Activated CD4-positive, alpha-beta memory T cell treated with anti-CD3 and anti-CD28 coated beads, Interleukin-2, amount 10 ng/mL, durations not matched to agents 7 days and 5 days (primary cell): ENCODE results near the gene CRX. TPM values are rescaled to one million over a fixed set of nuclear protein-coding genes. Genes with fewer than 3 reads are reported as not detected.
"Not testable (repeated sequence)": the region's sequence is repeated elsewhere in the genome, so short reads cannot be mapped to it uniquely, and the experiment has no call there.

Source experiments
- CTCF ChIA-PET: fragments of 350-600 bp; sonication (Branson Sonifier 250); formaldehyde crosslinking; loops from one replicate; lab custom pipeline; 2021; ENCODE audit warnings: antibody characterized with exemption, inconsistent platforms; lab: Charles Lee
- POLR2A ChIA-PET: fragments of 350-600 bp; sonication (Branson Sonifier 250); formaldehyde crosslinking; loops from one replicate; lab custom pipeline; 2021; ENCODE audit warnings: antibody characterized with exemption; lab: Charles Lee
- DNase-seq: peaks from one replicate; pipeline ENCODE4 v3.0.0-alpha.2; 2020
- H3K27ac Mint-ChIP-seq: one replicate; pipeline ENCODE4 v1.8.0; 2021; ENCODE audit warnings: mild to moderate bottlenecking, mixed read lengths
- H3K27me3 Mint-ChIP-seq: one replicate; pipeline ENCODE4 v1.8.0; 2021; ENCODE audit warnings: mixed read lengths
- H3K36me3 Mint-ChIP-seq: one replicate; pipeline ENCODE4 v1.8.0; 2021; ENCODE audit warnings: low read depth, mixed read lengths
- H3K4me1 Mint-ChIP-seq: one replicate; pipeline ENCODE4 v1.8.0; 2021; ENCODE audit warnings: mixed read lengths
- H3K4me3 Mint-ChIP-seq: one replicate; pipeline ENCODE4 v1.8.0; 2021; ENCODE audit warnings: mild to moderate bottlenecking, mixed read lengths
- H3K9me3 Mint-ChIP-seq: one replicate; pipeline ENCODE4 v1.8.0; 2021; ENCODE audit warnings: mixed read lengths
- total RNA-seq, 2 experiments: library from RNA; stranded (reverse); gene quantifications; one replicate each; pipeline ENCODE4 v1.2.3, GENCODE V29; 2021

CRX gene
- total RNA-seq, 2 experiments from 2014 or later = not detected

DNA sequence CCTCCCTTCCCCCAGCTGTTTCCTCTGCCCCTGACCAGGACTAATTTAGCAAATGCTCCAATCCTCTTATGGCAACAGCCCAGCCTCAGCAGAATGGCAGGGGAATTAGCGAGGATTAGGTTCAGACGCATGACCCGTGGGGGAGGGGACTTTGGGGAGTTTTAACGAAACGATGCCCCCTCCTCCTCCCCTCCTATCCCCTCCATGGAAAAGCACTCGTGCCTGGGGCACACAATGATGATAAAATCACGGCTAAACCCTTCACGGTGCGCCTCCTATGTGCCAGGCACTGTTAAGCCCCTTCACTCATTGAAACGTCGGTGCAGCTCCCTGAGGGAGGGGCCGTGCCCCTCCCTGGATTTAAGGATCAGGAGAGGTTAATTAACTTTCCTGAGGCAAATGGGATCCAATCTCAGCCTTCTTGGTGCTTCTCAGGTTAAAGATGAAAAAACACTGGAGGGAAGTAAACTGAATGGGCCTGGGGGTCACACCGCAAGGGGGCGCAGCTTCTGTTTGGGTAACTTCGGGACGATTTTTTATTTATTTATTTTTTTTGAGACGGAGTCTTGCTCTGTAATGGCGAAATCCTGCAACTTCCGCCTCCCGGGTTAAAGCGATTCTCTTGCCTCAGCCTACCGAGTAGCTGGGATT, 27.2 kb downstream of the CRX start:
- CTCF ChIA-PET = interaction anchor here (0.9 kb wide), 1 partner anchor 20 kb away, joined by 3 read pairs; no protein-coding TSS in a partner anchor
- Mint-ChIP-seq H3K36me3 (no peaks in the 10 kb centered on the region), H3K4me1 (peaks cover 4% of the 10 kb centered on the region), H3K27me3 (peaks cover 32% of the 10 kb centered on the region), H3K4me3 (no peak overlapping the region), H3K9me3 (no peaks in the 10 kb centered on the region), H3K27ac (no peak overlapping the region)
- POLR2A ChIA-PET = no interaction called here
- peak; percentile 43 for DNase-seq

DNA sequence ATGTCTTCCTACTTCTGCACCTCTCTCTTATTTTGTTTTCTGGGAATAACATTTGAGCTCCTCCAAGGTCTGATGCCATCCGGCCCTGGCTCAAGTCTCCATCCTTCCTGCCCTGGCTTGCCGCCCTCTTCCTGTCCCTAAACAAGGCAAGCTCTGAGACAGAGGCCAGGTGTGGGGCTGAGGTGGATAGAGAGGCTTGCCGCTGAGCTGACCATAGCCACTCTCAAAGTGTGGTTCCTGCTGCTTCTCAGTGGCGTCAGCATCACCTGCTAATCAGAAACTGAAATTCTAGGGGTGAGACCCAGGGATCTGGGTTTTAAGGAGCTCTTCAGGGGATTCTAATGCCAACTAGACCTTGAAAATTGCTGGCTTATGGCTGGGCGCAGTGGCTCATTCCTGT, 31.3 kb downstream of the CRX start:
- POLR2A ChIA-PET = no interaction called here
- H3K27me3 Mint-ChIP-seq = peaks cover 33% of the 10 kb centered on the region
- CTCF ChIA-PET = interaction anchor here (0.5 to 0.6 kb wide), 3 partner anchors 16 to 439 kb away, joined by 3 to 4 read pairs (median 3); no protein-coding TSS in a partner anchor

DNA sequence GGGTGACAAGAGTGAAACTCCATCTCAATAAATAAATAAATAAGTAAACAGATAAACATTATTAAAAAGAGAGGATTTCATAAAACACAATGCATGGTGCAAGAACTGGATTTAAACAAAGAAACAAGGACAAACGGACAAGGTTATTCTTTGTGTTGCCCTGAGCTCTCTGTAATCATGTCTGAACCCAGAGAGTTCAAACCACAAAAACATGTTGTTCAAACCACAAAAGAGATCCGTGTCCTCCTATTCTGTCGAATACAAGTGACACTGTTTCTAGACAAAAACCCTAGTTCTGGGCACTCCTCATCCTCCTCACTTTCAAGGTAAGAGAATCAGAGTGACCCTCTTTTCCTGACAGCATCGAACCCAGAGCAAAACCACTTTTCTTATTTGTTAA, 32.7 kb downstream of the CRX start:
- H3K4me3 Mint-ChIP-seq = no peak overlapping the region
- no peak for DNase-seq
- ChIA-PET POLR2A (no interaction called here), CTCF (interaction anchor here (1.0 to 1.5 kb wide), 2 partner anchors 9 to 15 kb away, joined by 3 to 8 read pairs; no protein-coding TSS in a partner anchor)
- no peaks in the 10 kb centered on the region for H3K9me3 Mint-ChIP-seq
- H3K36me3 Mint-ChIP-seq = no peaks in the 10 kb centered on the region
- no peak overlapping the region for H3K27ac Mint-ChIP-seq
- H3K27me3 Mint-ChIP-seq = peaks cover 23% of the 10 kb centered on the region
- peaks cover 4% of the 10 kb centered on the region for H3K4me1 Mint-ChIP-seq

More for the DNA sequence above, 31.3 kb downstream of the CRX start:
- Mint-ChIP-seq H3K27ac (no peak overlapping the region), H3K9me3 (no peaks in the 10 kb centered on the region), H3K36me3 (no peaks in the 10 kb centered on the region), H3K4me3 (no peak overlapping the region), H3K4me1 (peaks cover 7% of the 10 kb centered on the region)
- no peak for DNase-seq

DNA sequence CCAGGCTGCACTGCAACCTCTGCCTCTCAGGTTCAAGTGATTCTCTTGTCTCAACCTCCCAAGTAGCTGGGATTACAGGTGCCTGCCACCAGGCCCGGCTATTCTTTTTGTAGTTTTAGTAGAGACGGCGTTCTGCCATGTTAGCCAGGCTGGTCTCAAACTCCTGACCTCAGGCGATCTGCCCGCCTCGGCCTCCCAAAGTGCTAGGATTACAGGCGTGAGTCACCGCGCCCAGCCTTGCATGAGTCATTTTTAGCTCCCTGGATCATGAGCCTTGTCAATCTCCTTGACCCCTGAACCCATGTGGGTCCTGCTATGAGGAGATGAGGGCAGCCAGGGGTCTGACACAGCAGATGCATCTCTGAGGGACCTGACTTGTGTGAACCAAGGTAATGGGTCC, 36.5 kb downstream of the CRX start:
- H3K4me3 Mint-ChIP-seq, DNase-seq, CTCF ChIA-PET, H3K27ac Mint-ChIP-seq, H3K9me3 Mint-ChIP-seq, H3K4me1 Mint-ChIP-seq, POLR2A ChIA-PET, H3K36me3 Mint-ChIP-seq: not testable (repeated sequence)
- H3K27me3 Mint-ChIP-seq = peaks cover 11% of the 10 kb centered on the region

DNA sequence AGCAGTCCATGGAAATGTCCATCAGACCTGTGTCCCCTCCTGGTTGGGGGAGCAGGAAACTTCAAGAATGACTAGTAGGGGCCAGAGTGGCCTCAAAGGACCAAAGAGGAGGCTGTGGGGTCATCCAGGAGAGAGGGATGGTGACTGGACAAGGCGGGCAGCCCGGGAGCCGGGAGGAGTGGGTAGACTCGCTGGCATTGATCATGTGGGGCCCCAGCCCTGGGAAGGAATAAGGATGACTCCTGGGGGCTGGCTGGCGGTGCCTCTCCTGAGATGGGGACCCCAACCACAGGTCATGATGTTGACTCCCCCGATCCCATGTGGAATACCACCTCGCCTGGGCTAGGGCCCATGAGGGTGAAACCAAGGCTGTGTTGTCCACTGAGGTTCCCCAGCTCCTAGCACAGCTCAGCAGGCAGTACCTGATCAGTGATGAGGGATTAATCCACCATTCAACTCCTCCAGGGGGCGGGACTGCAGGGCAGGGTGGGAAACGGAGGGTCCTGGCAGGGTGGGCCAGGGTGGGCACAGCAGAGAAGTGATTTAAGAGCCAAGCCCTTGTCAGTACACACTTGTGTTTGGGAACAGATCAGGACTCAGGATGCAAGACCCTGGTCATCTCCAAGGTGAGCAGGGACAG, 37.0 kb downstream of the CRX start, which contains the start of gene TPRX2:
TSS of gene TPRX2 (plus strand) at position 590 of the 640 bp plus-strand sequence. CDS start at position 602, 12 bp downstream.
- H3K4me3 Mint-ChIP-seq, H3K27ac Mint-ChIP-seq, POLR2A ChIA-PET, H3K4me1 Mint-ChIP-seq, H3K9me3 Mint-ChIP-seq, DNase-seq, CTCF ChIA-PET, H3K36me3 Mint-ChIP-seq: not testable (repeated sequence)
- peaks cover 12% of the 10 kb centered on the region for H3K27me3 Mint-ChIP-seq

DNA sequence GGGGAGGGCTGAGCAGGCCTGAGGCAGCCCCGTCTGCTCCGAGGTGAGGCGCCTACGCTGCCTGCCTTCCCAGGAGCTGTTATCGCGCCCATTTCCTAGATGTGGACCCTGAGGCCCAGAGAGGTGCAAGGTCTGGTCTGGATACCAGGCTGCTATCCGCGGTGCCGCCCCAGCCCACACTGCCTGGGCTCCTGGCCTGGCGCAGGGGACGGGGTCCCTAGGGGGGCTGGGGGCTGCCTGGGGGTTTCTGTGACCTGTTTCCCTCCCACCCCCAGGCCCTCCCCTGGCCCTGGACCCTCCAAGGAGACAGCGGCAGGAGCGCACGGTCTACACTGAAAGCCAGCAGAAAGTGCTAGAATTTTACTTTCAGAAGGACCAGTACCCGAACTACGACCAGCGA, 38.1 kb downstream of the CRX start:
- CTCF ChIA-PET, H3K4me3 Mint-ChIP-seq, H3K4me1 Mint-ChIP-seq, H3K27ac Mint-ChIP-seq, H3K36me3 Mint-ChIP-seq, DNase-seq, H3K27me3 Mint-ChIP-seq, H3K9me3 Mint-ChIP-seq, POLR2A ChIA-PET: not testable (repeated sequence)

DNA sequence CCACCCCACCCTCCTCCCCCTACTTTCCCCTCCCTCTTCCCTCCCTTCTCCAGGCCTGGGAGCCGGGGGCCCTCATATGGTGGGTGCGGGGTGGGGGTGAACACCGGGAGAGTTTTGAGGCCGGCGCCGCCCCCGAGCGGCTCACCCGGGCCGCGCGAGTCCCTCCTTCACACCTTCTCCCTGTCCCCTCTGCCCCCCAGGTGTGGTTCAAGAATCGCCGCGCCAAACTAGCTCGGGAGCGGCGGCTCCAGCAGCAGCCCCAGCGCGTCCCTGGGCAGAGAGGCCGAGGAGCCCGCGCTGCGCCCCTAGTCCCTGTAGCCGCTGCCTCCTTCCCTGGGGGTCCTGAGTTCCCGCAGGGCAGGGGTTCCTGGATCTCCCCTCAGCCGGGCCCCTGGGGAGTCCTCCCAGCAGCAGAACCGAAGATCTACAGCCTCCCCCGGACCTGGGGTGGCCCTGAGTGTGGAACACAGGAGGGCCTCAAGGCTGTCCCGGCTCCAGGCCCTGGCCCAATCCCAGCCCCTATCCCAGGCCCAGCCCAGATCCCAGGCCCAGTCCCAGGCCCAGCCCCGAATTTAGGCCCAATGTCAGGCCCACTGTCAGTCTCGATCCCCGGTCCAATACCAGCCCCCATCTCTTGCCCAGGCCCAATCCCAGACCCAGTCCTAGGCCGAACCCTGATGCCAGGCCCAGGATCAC, 39.0 kb downstream of the CRX start:
- H3K9me3 Mint-ChIP-seq = no peaks in the 10 kb centered on the region
- ChIA-PET POLR2A (no interaction called here), CTCF (no interaction called here)
- no peak for DNase-seq
- H3K27me3 Mint-ChIP-seq = peaks cover 13% of the 10 kb centered on the region
- no peak overlapping the region for H3K27ac Mint-ChIP-seq
- H3K36me3 Mint-ChIP-seq = no peaks in the 10 kb centered on the region
- no peak overlapping the region for H3K4me3 Mint-ChIP-seq
- no peaks in the 10 kb centered on the region for H3K4me1 Mint-ChIP-seq

DNA sequence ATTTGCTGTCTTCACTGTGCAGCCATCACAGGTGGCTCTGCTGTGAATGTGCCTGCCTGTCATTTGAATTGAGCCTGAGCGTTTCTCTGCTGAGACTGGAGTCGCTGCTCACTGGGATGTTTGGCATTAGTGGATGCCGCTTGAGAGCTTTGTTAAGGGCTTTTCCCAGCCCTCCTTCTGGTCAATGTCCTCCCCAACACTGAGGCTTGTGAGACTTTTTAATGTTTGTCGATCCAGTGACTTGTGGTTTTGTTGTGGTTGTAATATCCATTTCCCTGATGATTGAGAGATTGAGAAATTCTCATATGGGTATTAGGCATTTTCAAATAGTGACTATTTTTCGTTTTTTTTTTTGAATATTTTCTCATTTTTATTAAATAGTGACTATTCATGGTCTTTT, 39.9 kb downstream of the CRX start:
- Mint-ChIP-seq H3K27ac (no peak overlapping the region), H3K4me3 (no peak overlapping the region), H3K27me3 (peaks cover 10% of the 10 kb centered on the region), H3K36me3 (no peaks in the 10 kb centered on the region), H3K4me1 (no peaks in the 10 kb centered on the region), H3K9me3 (no peaks in the 10 kb centered on the region)
- ChIA-PET POLR2A (no interaction called here), CTCF (no interaction called here)
- DNase-seq = no peak

DNA sequence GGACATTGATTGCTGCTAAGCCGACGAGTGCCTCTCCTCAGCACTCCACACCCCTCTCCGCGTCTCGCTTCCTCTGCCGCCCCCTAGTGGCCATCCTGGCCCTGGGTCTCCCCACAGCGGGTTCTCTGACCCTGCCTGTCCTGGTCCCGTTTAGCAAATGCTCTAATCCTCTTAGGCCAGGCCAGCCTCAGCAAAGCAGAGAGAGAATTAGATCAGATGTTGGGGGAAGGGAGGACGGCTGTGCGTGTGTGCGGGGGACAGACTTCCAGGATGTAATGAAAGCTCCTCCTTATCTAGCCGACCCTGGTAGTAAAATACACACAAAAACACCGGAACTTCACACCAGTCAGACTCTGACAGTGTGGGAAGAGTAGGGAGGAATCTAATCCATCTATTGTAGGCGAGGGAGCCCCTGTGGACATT, 41.8 kb downstream of the CRX start:
- Mint-ChIP-seq H3K36me3 (no peaks in the 10 kb centered on the region), H3K9me3 (no peaks in the 10 kb centered on the region), H3K27ac (no peak overlapping the region), H3K4me1 (no peaks in the 10 kb centered on the region), H3K4me3 (no peak overlapping the region), H3K27me3 (peaks cover 10% of the 10 kb centered on the region)
- CTCF ChIA-PET = interaction anchor here (0.7 to 2.9 kb wide), 12 partner anchors 9 to 249 kb away, joined by 3 to 11 read pairs (median 4); no protein-coding TSS in a partner anchor
- POLR2A ChIA-PET = no interaction called here
- DNase-seq = peak; percentile 82

DNA sequence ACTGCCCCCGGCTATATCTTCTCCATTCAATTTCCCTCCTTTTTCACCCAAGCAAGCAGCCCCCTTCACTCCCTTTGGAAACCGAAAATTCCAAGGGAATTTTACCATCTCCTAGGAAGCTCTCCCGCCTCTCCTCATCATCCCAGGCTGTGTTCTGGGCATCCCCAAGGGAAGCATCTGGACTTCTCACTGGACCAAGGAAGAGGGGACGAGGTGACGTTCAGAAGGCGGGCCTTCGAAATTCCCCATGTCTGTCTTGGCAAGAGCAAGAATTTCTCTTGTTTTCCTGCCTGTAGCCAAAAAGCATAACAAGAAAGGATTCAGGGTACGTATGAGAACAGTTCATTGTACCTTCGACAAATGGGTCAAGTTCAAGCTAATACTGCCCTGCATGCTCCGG, 43.4 kb downstream of the CRX start:
- Mint-ChIP-seq H3K36me3 (no peaks in the 10 kb centered on the region), H3K27me3 (peaks cover 10% of the 10 kb centered on the region), H3K9me3 (no peaks in the 10 kb centered on the region), H3K4me1 (peaks cover 2% of the 10 kb centered on the region), H3K27ac (no peak overlapping the region), H3K4me3 (no peak overlapping the region)
- CTCF ChIA-PET = interaction anchor here (0.5 to 0.8 kb wide), 2 partner anchors 9 to 1533 kb away, joined by 3 to 4 read pairs; no protein-coding TSS in a partner anchor
- no peak for DNase-seq
- POLR2A ChIA-PET = no interaction called here

DNA sequence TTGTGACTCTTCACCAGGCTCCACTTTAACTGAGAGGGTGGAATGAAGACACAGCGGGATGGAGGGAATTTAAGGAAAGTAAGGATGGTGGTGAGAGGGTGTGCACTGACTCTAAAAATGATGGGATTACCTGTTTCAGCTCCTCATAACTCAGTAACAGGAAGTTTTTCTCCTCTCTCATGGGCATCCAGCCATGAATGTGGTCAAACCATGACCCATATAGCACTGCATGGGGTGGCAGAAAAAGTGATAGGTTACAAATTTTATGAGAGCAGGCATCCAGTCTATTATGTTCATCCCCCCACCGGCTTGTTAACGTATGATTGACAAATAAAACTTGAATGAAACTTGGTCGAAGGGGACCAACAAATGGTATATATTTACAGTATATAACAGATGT, 57.2 kb downstream of the CRX start:
- peaks cover 3% of the 10 kb centered on the region for H3K27me3 Mint-ChIP-seq
- POLR2A ChIA-PET = no interaction called here
- CTCF ChIA-PET = interaction anchor here (1.0 kb wide), 1 partner anchor 10 kb away, joined by 8 read pairs; no protein-coding TSS in a partner anchor

DNA sequence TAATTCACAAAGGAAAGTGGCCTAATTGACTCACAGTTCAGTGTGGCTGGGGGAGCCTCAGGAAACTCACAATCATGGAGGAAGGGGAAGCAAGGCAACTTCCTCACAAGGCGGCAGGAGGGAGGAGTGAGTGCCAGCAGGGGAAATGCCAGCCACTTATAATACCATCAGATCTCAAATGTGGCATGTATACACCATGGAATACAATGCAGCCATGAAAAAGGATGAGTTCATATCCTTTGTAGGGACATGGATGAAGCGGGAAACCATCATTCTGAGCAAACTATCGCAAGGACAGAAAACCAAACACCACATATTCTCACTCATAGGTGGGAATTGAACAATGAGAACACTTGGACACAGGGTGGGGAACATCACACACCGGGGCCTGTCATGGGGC, 57.6 kb downstream of the CRX start:
- H3K9me3 Mint-ChIP-seq, DNase-seq, H3K36me3 Mint-ChIP-seq, POLR2A ChIA-PET, H3K27ac Mint-ChIP-seq, H3K27me3 Mint-ChIP-seq, H3K4me3 Mint-ChIP-seq, H3K4me1 Mint-ChIP-seq: not testable (repeated sequence)
- CTCF ChIA-PET = interaction anchor here (1.0 kb wide), 1 partner anchor 10 kb away, joined by 8 read pairs; no protein-coding TSS in a partner anchor

More for the DNA sequence above, 57.2 kb downstream of the CRX start:
- Mint-ChIP-seq H3K9me3 (peaks cover 4% of the 10 kb centered on the region), H3K36me3 (no peaks in the 10 kb centered on the region), H3K4me1 (no peaks in the 10 kb centered on the region), H3K4me3 (no peak overlapping the region), H3K27ac (no peak overlapping the region)
- no peak for DNase-seq

DNA sequence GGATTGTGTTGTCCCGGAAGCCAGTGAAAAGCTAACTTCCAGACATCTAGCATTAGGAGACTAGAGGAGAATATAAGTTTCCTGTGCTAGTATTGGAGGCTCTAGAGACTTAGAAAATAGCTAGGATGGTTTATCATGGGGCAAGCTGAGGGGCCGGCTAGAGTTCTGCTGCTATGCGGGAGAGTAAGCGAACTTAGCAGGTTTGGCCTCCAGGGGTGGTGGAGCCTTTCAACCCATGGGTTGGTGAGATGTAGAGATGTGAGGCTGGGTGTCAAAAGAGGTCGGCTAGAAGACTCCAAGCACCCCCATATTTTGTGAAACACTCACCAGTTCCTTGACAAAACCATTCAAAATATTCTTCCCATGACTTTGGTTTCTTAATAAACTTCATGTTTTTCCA, 60.0 kb downstream of the CRX start:
- DNase-seq = no peak
- Mint-ChIP-seq H3K36me3 (no peaks in the 10 kb centered on the region), H3K27ac (no peak overlapping the region), H3K4me1 (no peaks in the 10 kb centered on the region), H3K4me3 (no peak overlapping the region), H3K27me3 (peaks cover 11% of the 10 kb centered on the region), H3K9me3 (peaks cover 4% of the 10 kb centered on the region)
- ChIA-PET CTCF (no interaction called here), POLR2A (interaction anchor here (0.5 kb wide), 1 partner anchor 498 kb away, joined by 3 read pairs; no protein-coding TSS in a partner anchor)
